Hepatocyte (in vitro differentiated cells): ENCODE results near the gene POU3F1. TPM values are rescaled to one million over a fixed set of nuclear protein-coding genes. Genes with fewer than 3 reads are reported as not detected.

Experiments
- DNase-seq: peaks from one replicate; pipeline ENCODE4 v3.0.0-alpha.2; 2016; ENCODE audit warnings: low spot score
- H2AFZ ChIP-seq: fragments of 200-600 bp; sonication (generic); 2 replicates; pipeline ENCODE4 v1.6.0; 2016; ENCODE audit warnings: antibody characterized with exemption, mild to moderate bottlenecking
- H3K27ac ChIP-seq: fragments of 200-600 bp; sonication (generic); 2 replicates; pipeline ENCODE4 v1.5.1; 2016; ENCODE audit warnings: mild to moderate bottlenecking
- H3K27me3 ChIP-seq: fragments of 200-600 bp; sonication (generic); 2 replicates; pipeline ENCODE4 v1.6.1; 2016
- H3K36me3 ChIP-seq: fragments of 200-600 bp; sonication (generic); replicated peaks from 2 replicates; pipeline ENCODE4 v1.5.1; 2016; ENCODE audit warnings: low read depth; ENCODE audit not compliant: insufficient read depth
- H3K4me1 ChIP-seq: fragments of 200-600 bp; sonication (generic); 2 replicates; pipeline ENCODE4 v1.5.1; 2016; ENCODE audit warnings: mild to moderate bottlenecking, moderate library complexity; ENCODE audit not compliant: insufficient read depth
- H3K4me2 ChIP-seq: fragments of 200-600 bp; sonication (generic); 2 replicates; pipeline ENCODE4 v1.6.0; 2016
- H3K4me3 ChIP-seq: fragments of 200-600 bp; sonication (generic); 2 replicates; pipeline ENCODE4 v1.5.1; 2016; ENCODE audit warnings: mild to moderate bottlenecking
- H3K79me2 ChIP-seq: fragments of 200-600 bp; sonication (generic); 2 replicates; pipeline ENCODE4 v1.6.0; 2017; ENCODE audit warnings: mild to moderate bottlenecking
- H3K9me2 ChIP-seq: fragments of 200-600 bp; sonication (generic); replicated peaks from 2 replicates; pipeline ENCODE4 v1.6.0; 2017; ENCODE audit warnings: mild to moderate bottlenecking; ENCODE audit not compliant: insufficient read depth
- H3K9me3 ChIP-seq: fragments of 200-600 bp; sonication (generic); 2 replicates; pipeline ENCODE4 v1.5.1; 2016; ENCODE audit warnings: low read depth, mild to moderate bottlenecking
- H4K20me1 ChIP-seq: fragments of 200-600 bp; sonication (generic); 2 replicates; pipeline ENCODE4 v1.6.0; 2016; ENCODE audit warnings: mild to moderate bottlenecking; ENCODE audit not compliant: insufficient read depth, poor library complexity, severe bottlenecking
- EZH2 ChIP-seq: fragments of 200-600 bp; sonication (generic); IDR thresholded peaks from 2 replicates; pipeline ENCODE4 v1.6.1; 2016; ENCODE audit warnings: antibody characterized with exemption, mild to moderate bottlenecking, borderline replicate concordance
- EZH2phosphoT487 ChIP-seq: fragments of 200-600 bp; sonication (generic); IDR thresholded peaks from one replicate; pipeline ENCODE4 v1.6.1; 2018; ENCODE audit warnings: antibody characterized with exemption, mild to moderate bottlenecking, low read depth, moderate library complexity; ENCODE audit not compliant: unreplicated experiment, severe bottlenecking
- WGBS: methylation state at CpG from one replicate; pipeline ENCODE4 v1.1.6; 2016; ENCODE audit warnings: low lambda C conversion rate; ENCODE audit errors: missing lambda C conversion rate; 5-methylcytosine and 5-hydroxymethylcytosine counted together
- polyA plus RNA-seq: library from polyadenylated mRNA; unstranded; fragments of >200 nt; fragmentation: Nextera tagmentation; extraction: Ambion mirVana; gene quantifications from 2 replicates; pipeline ENCODE4 v1.2.1, GENCODE V29; 2016
- total RNA-seq: library from RNA; depleted of rRNA; stranded (reverse); fragments of >200 nt; gene quantifications from 2 replicates; pipeline ENCODE4 v1.2.3, GENCODE V29; 2014
- TF ChIP-seq, protein P1 (sequence below): fragments of 200-600 bp; sonication (generic); IDR thresholded peaks from 2 replicates; pipeline ENCODE4 v1.5.1; 2016; ENCODE audit warnings: antibody characterized with exemption, mild to moderate bottlenecking; ENCODE audit not compliant: poor library complexity

POU3F1 gene
- total and polyA plus RNA-seq, 2 experiments from 2014 or later = 0.73 TPM; not detected in 1

DNA sequence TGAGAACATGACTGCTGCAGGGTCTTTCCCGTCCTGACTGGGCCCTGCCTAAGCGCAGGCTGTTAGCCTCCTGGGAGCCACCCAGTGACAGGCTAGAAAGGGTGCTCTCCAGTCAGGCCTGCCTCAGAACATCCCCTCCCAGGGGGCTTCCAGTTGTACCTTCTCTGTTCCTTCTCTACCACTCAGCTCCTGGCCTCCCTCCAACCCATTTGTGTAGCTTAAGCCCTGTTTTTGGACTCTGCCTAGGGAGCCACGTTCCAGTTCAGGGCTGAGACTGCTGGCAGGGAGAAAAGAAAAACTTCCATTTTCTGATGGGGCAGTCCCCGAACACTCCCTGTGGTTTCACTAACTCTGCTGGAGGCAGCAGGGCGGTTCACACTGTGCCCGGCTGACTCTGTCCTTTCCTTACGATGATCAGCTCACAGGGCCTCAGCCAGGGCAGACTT lies 15.3 kb upstream of the POU3F1 start:
- no peak for TF ChIP-seq EZH2phosphoT487
- TF ChIP-seq, protein P1, sequence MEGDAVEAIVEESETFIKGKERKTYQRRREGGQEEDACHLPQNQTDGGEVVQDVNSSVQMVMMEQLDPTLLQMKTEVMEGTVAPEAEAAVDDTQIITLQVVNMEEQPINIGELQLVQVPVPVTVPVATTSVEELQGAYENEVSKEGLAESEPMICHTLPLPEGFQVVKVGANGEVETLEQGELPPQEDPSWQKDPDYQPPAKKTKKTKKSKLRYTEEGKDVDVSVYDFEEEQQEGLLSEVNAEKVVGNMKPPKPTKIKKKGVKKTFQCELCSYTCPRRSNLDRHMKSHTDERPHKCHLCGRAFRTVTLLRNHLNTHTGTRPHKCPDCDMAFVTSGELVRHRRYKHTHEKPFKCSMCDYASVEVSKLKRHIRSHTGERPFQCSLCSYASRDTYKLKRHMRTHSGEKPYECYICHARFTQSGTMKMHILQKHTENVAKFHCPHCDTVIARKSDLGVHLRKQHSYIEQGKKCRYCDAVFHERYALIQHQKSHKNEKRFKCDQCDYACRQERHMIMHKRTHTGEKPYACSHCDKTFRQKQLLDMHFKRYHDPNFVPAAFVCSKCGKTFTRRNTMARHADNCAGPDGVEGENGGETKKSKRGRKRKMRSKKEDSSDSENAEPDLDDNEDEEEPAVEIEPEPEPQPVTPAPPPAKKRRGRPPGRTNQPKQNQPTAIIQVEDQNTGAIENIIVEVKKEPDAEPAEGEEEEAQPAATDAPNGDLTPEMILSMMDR = no peak
- no peak for TF ChIP-seq EZH2

DNA sequence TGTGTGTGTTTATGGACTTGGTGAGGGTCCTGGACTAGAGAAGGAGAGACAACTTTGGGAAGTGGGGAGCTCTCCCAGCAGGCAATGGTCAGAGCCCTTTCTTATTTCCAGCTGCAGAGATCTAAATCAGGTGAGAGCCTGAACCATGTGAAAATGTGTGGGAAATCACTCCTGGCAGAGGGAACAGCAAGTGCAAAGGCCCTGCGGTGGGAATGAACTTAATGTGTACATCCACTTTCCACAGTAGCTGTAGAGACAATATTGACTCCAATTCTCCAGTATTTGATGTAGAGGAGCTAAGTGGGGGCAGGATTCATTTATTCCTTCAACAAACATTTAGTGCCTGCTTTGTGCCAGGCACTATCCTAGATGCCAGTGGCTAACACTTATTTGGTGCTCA lies 14.7 kb upstream of the POU3F1 start:
- TF ChIP-seq EZH2phosphoT487 (no peak), EZH2 (no peak)
- TF ChIP-seq, protein P1 = no peak
- WGBS = 94% methylated on average over 1 of the region's 1 CpG
- H3K36me3 ChIP-seq = no peaks in the 10 kb centered on the region

More for the DNA sequence above, 15.3 kb upstream of the POU3F1 start:
- H3K36me3 ChIP-seq = no peaks in the 10 kb centered on the region
- H3K4me3 ChIP-seq = no peak overlapping the region
- H3K9me2 ChIP-seq = no peaks in the 10 kb centered on the region
- WGBS = 77% methylated on average over 7 of the region's 7 CpGs
- peaks cover 7% of the 10 kb centered on the region for H3K27me3 ChIP-seq
- no peaks in the 10 kb centered on the region for H3K4me1 ChIP-seq
- DNase-seq = no peak
- H3K79me2 ChIP-seq = no peaks in the 10 kb centered on the region
- no peaks in the 10 kb centered on the region for H4K20me1 ChIP-seq
- H2AFZ ChIP-seq = no peak overlapping the region
- no peaks in the 10 kb centered on the region for H3K9me3 ChIP-seq
- H3K4me2 ChIP-seq = no peak overlapping the region
- no peak overlapping the region for H3K27ac ChIP-seq

DNA sequence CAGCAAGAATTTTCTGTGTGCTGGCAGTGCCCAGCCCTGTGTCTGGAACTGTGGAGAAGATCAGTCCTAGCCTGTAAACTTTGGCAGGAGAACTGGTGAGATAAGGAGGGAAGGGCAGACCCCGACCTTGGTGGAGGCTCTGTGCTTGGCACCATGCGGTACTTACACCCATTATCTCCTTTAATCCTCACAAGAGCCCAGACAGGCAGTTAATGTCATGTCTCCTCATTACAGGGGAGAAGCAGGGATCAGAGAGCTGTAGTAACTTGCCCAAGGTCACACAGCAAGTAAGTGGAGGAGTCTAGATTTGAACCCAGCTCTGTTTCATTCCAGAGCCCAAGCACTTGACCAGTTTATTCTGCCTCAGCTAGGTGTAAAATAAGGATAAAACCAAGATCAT lies 13.9 kb upstream of the POU3F1 start:
- no peak for TF ChIP-seq EZH2
- TF ChIP-seq, protein P1 = no peak
- TF ChIP-seq EZH2phosphoT487 = no peak

More for the DNA sequence above, 14.7 kb upstream of the POU3F1 start:
- no peaks in the 10 kb centered on the region for H3K9me3 ChIP-seq
- H3K27ac ChIP-seq = no peak overlapping the region
- H3K27me3 ChIP-seq = peaks cover 6% of the 10 kb centered on the region
- H3K79me2 ChIP-seq = no peaks in the 10 kb centered on the region
- H3K9me2 ChIP-seq = no peaks in the 10 kb centered on the region
- DNase-seq = no peak
- no peaks in the 10 kb centered on the region for H4K20me1 ChIP-seq
- no peak overlapping the region for H2AFZ ChIP-seq
- no peak overlapping the region for H3K4me3 ChIP-seq
- H3K4me2 ChIP-seq = no peak overlapping the region
- H3K4me1 ChIP-seq = no peaks in the 10 kb centered on the region

DNA sequence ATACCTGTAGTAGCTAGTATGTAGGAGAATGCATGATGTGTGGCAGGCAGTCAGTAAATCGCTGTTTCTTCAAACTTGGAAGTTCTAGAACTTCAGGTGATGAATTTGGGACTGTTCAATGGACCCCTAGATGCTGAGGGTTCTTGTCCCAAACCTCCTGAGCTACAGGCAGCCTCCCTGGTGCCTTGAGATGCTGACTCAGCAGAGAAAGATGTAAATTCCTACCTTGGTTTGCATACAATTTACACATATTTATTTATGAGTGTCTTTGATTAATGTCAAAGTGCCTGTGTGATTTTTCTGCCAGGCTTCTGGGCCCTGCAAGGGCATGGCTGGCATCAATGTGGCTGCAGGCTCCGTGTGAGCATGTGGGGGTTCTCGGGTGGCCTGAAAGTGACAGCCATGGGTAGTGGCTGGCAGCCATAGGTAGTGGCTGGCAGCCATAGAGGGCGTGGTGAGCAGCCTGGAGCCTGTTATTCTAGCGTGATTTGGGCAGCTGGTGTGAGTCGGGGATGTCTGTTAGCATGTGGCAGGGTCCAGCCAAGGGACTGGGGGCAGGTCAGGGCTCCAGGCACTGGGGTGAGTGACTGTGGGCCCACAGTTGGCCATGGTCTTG lies 13.2 kb upstream of the POU3F1 start:
- H3K4me1 ChIP-seq = no peaks in the 10 kb centered on the region
- WGBS = 73% methylated on average over 6 of the region's 6 CpGs
- no peak overlapping the region for H3K4me2 ChIP-seq
- no peak overlapping the region for H3K27ac ChIP-seq
- H3K4me3 ChIP-seq = no peak overlapping the region
- no peaks in the 10 kb centered on the region for H3K9me2 ChIP-seq
- no peaks in the 10 kb centered on the region for H3K9me3 ChIP-seq
- H3K27me3 ChIP-seq = no peaks in the 10 kb centered on the region
- no peaks in the 10 kb centered on the region for H4K20me1 ChIP-seq
- H3K79me2 ChIP-seq = no peaks in the 10 kb centered on the region
- no peak overlapping the region for H2AFZ ChIP-seq
- H3K36me3 ChIP-seq = no peaks in the 10 kb centered on the region
- DNase-seq = no peak
- TF ChIP-seq EZH2phosphoT487 (no peak), EZH2 (no peak)
- TF ChIP-seq, protein P1 = no peak

More for the DNA sequence above, 13.9 kb upstream of the POU3F1 start:
- Histone ChIP-seq H4K20me1 (no peaks in the 10 kb centered on the region), H3K4me2 (no peak overlapping the region), H3K4me1 (no peaks in the 10 kb centered on the region), H3K9me3 (no peaks in the 10 kb centered on the region), H2AFZ (no peak overlapping the region), H3K9me2 (no peaks in the 10 kb centered on the region), H3K79me2 (no peaks in the 10 kb centered on the region), H3K27ac (no peak overlapping the region), H3K36me3 (no peaks in the 10 kb centered on the region), H3K27me3 (peaks cover 1% of the 10 kb centered on the region), H3K4me3 (no peak overlapping the region)
- 81% methylated on average over 2 of the region's 2 CpGs for WGBS
- DNase-seq = no peak
